ENCODE data around the gene TNPO2.

DNA sequence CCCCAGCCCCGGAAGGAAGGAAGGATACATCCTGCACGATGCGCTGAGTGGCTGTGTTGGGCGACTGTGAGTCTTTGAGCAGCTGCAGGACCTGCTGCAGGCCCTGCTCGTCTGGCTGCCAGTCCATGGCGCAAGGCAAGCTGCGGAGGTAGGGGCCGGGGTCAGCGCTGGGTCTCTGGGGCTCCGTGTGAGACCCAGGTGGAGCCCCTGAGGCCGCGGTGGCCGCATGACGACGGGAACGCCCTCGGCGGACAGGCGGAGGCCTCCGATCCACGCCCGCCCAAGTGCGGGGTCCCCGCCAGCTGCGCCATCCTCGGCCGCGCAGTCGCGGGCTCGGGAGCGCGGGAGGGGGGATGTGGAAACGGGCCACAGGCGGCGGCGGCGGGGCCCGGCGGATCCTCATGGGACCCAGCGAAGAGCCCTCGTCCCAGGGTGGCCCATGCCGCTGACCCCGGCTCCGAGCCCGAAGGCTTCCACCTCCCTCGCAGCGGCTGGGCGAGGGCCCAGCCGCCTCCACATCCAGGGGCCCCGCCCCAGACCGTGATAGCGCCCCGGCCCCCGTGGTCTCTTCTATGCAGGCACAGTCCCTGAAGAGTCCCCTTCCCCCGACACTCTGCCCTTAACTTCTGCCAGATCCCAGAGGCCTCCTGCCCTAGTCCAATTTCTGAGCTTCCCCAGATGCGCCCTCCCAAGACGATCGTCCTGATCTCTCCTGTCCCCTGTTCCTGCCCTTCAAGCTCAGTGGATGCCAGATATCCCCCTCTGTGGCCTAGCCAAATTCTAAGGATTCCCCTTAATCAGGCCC, 2.7 kb downstream of the TNPO2 start:
- no peak for TF ChIP-seq EZH2 (IDR thresholded peaks at IDR 0.05; ENCODE audit: insufficient read depth, poor library complexity, severe bottlenecking)
- no peak for TF ChIP-seq EZH2phosphoT487 (IDR thresholded peaks at IDR 0.05; ENCODE audit: insufficient read depth, low read depth)

All from GM23248 (cell line).